Suprapubic skin (tissue), 4 donors: Measurements from ENCODE around the gene ERBB4.

Source experiments
- EP300 ChIP-seq: sonication (generic); formaldehyde crosslinking; IDR thresholded peaks from one replicate; pipeline ENCODE4 v1.6.1; 2017; ENCODE audit warnings: antibody characterized with exemption
- POLR2AphosphoS5 ChIP-seq, 3 donors: sonication (generic); formaldehyde crosslinking; IDR thresholded peaks; one replicate each; pipeline ENCODE4 v1.6.1; 2017; ENCODE audit warnings: antibody characterized with exemption in 3 of 3
- TF ChIP-seq, protein P1 (sequence below), 2 donors: fragments of 200-600 bp in 1 of 2; fragments of 450-650 bp in 1 of 2; sonication (generic) in 1 of 2; IDR thresholded peaks; one replicate each; pipeline ENCODE4 v1.5.1; 2016 to 2019; ENCODE audit warnings: antibody characterized with exemption in 2 of 2, mild to moderate bottlenecking in 1 of 2, moderate library complexity in 1 of 2

DNA sequence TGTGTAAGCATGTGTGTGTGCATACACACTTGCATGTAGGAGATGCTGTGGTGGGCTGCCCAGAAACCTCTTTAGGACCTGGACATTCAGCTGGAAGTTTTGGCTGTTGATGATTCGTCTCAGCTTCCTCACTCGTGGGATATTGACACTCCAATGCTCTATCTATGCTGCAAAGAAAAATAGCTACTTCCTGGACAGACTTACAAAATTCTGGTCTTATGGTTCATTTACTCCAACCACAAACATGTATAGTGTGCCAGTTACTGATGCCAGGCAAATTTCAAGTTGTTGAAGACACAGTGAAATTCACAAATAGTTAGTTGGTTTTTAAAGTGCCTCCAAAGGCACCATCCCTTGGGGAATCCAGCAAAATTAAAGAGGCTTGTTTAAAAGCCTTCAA is 1099.6 kb downstream of the ERBB4 start:
- TF ChIP-seq, protein P1, sequence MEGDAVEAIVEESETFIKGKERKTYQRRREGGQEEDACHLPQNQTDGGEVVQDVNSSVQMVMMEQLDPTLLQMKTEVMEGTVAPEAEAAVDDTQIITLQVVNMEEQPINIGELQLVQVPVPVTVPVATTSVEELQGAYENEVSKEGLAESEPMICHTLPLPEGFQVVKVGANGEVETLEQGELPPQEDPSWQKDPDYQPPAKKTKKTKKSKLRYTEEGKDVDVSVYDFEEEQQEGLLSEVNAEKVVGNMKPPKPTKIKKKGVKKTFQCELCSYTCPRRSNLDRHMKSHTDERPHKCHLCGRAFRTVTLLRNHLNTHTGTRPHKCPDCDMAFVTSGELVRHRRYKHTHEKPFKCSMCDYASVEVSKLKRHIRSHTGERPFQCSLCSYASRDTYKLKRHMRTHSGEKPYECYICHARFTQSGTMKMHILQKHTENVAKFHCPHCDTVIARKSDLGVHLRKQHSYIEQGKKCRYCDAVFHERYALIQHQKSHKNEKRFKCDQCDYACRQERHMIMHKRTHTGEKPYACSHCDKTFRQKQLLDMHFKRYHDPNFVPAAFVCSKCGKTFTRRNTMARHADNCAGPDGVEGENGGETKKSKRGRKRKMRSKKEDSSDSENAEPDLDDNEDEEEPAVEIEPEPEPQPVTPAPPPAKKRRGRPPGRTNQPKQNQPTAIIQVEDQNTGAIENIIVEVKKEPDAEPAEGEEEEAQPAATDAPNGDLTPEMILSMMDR (IDR thresholded peaks at IDR 0.05), result no peak
- TF ChIP-seq POLR2AphosphoS5 (IDR thresholded peaks at IDR 0.05), result no peak
- TF ChIP-seq EP300, result no peak
